Jurkat, Clone E6-1 (cell line): ENCODE measurements around the gene IPO9. TPM values are rescaled to one million over a fixed set of nuclear protein-coding genes. Genes with fewer than 3 reads are reported as not detected.

Experiments used
- DNase-seq: peaks from one replicate; pipeline ENCODE4 v3.0.0-alpha.2; 2011; ENCODE audit warnings: low read depth, low spot score
- H3K4me3 ChIP-seq: 2 replicates; pipeline ENCODE4 v1.5.1; 2011; ENCODE audit warnings: mild to moderate bottlenecking, low read length, control low read depth, moderate library complexity
- polyA plus RNA-seq: library from polyadenylated mRNA; unstranded; fragments of >200 nt; gene quantifications from one replicate; pipeline ENCODE4 v1.2.1, GENCODE V29; 2012; ENCODE audit warnings: missing spikeins; ENCODE audit not compliant: insufficient read length, insufficient read depth

IPO9 gene
- 81.8 TPM for polyA plus RNA-seq

- DNase-seq, result peak; percentile 90
- peak within 1 kb of the TSS; percentile 99 for H3K4me3 ChIP-seq
Observed at GRCh38 chr1:201828820-201829774, at the start of gene IPO9. IPO9 (plus strand) TSS chr1:201829157; CDS start chr1:201829210, 53 bp downstream.

GRCh38 chr1:201779351-201779880 lies 49.5 kb upstream of the IPO9 start:
- no peak for DNase-seq
- H3K4me3 ChIP-seq, result no peak overlapping the region

- DNase-seq, result no peak
- no peak overlapping the region for H3K4me3 ChIP-seq
Observed at GRCh38 chr1:201780952-201781351, 48.0 kb upstream of the IPO9 start.

GRCh38 chr1:201781437-201781836 lies 47.5 kb upstream of the IPO9 start:
- no peak overlapping the region for H3K4me3 ChIP-seq
- no peak for DNase-seq

GRCh38 chr1:201782353-201782752 lies 46.6 kb upstream of the IPO9 start:
- DNase-seq, result no peak
- no peak overlapping the region for H3K4me3 ChIP-seq

GRCh38 chr1:201783058-201783457 lies 45.9 kb upstream of the IPO9 start:
- DNase-seq, result no peak
- no peak overlapping the region for H3K4me3 ChIP-seq

- DNase-seq, result no peak
- no peak overlapping the region for H3K4me3 ChIP-seq
Observed at GRCh38 chr1:201783572-201783971, 45.4 kb upstream of the IPO9 start.

GRCh38 chr1:201785291-201785690 lies 43.7 kb upstream of the IPO9 start:
- H3K4me3 ChIP-seq, result no peak overlapping the region
- no peak for DNase-seq

GRCh38 chr1:201786824-201787223 lies 42.1 kb upstream of the IPO9 start:
- H3K4me3 ChIP-seq, result no peak overlapping the region
- DNase-seq, result no peak

GRCh38 chr1:201788296-201788695 lies 40.7 kb upstream of the IPO9 start:
- no peak for DNase-seq
- H3K4me3 ChIP-seq, result no peak overlapping the region

GRCh38 chr1:201789245-201789644 lies 39.7 kb upstream of the IPO9 start:
- no peak for DNase-seq
- H3K4me3 ChIP-seq, result no peak overlapping the region

- H3K4me3 ChIP-seq, result no peak overlapping the region
- DNase-seq, result no peak
Observed at GRCh38 chr1:201790261-201790660, 38.7 kb upstream of the IPO9 start.

GRCh38 chr1:201791051-201791778 lies 37.7 kb upstream of the IPO9 start:
- DNase-seq, result no peak
- H3K4me3 ChIP-seq, result no peak overlapping the region

GRCh38 chr1:201791779-201792173 lies 37.2 kb upstream of the IPO9 start:
- no peak for DNase-seq
- no peak overlapping the region for H3K4me3 ChIP-seq

- H3K4me3 ChIP-seq, result no peak overlapping the region
- peak; percentile 56 for DNase-seq
Observed at GRCh38 chr1:201792534-201793305, 36.2 kb upstream of the IPO9 start.

GRCh38 chr1:201793306-201793925 lies 35.5 kb upstream of the IPO9 start:
- DNase-seq, result no peak

GRCh38 chr1:201795066-201795465 lies 33.9 kb upstream of the IPO9 start:
- no peak overlapping the region for H3K4me3 ChIP-seq
- no peak for DNase-seq

More at GRCh38 chr1:201793306-201793925, 35.5 kb upstream of the IPO9 start:
- no peak overlapping the region for H3K4me3 ChIP-seq

GRCh38 chr1:201800246-201800645 lies 28.7 kb upstream of the IPO9 start:
- DNase-seq, result no peak
- H3K4me3 ChIP-seq, result no peak overlapping the region

GRCh38 chr1:201806801-201807200 lies 22.2 kb upstream of the IPO9 start:
- no peak overlapping the region for H3K4me3 ChIP-seq
- no peak for DNase-seq
